NT2/D1 (cell line): ENCODE measurements around the gene SIAH1.

ENCODE experiments used
- SUZ12 ChIP-seq: IDR thresholded peaks from 2 replicates; pipeline ENCODE4 v1.6.1; 2011; ENCODE audit not compliant: insufficient read length, insufficient read depth; ENCODE audit errors: extremely low read depth
- YY1 ChIP-seq: IDR thresholded peaks from 2 replicates; pipeline ENCODE4 v1.6.1; 2011; ENCODE audit not compliant: insufficient read length, insufficient read depth
- ZNF274 ChIP-seq: IDR thresholded peaks from 2 replicates; pipeline ENCODE4 v1.6.1; 2011; ENCODE audit warnings: mild to moderate bottlenecking, low read depth, low read length

DNA sequence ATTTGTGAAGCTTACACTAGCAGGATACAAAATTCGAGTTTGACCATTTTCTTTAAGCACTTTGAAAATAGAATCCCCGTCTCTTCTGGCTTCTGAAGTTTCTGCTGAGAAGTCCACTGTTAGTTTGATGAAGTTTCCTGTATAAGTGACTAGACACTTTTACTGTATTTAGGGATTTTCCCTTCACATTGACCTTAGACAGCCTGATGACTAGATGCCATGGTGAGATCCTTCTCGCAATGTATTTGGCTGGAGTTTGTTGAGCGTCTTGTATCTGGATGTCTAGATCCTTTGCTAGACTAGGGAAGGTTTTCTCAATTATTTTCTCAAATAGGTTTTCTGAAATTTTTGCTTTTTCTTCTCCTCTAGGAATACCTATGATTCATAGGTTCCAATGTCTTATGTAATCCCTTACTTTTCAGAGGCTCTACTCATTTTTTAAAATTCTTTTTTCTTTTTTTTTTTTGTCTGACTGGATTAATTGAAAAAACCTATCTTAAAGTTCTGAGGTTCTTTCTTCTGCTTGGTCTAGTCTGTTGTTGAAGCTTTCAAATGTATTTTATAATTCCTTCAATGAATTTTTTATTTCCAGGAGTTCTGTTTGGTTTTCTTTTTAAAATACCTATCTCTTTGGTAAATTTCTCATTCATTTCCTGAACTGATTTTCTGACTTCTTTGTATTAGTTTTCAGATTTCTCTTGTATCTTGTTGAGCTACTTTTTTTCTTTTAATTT is 74.1 kb downstream of the SIAH1 start:
- TF ChIP-seq ZNF274 (no peak), SUZ12 (no peak), YY1 (no peak)
